C4-2B (cell line): ENCODE results near the gene PIK3C2A.

Source experiments
- H3K27ac ChIP-seq: fragments of 450-650 bp; 2 replicates; pipeline ENCODE4 v1.5.1; 2017
- ZFX ChIP-seq: fragments of 450-650 bp; IDR thresholded peaks from 2 replicates; pipeline ENCODE4 v1.6.1; 2017
- TF ChIP-seq, protein P1 (sequence below): fragments of 450-650 bp; conservative IDR thresholded peaks from 2 replicates; pipeline ENCODE4 v1.5.1; 2017; ENCODE audit warnings: mild to moderate bottlenecking

PIK3C2A gene

DNA sequence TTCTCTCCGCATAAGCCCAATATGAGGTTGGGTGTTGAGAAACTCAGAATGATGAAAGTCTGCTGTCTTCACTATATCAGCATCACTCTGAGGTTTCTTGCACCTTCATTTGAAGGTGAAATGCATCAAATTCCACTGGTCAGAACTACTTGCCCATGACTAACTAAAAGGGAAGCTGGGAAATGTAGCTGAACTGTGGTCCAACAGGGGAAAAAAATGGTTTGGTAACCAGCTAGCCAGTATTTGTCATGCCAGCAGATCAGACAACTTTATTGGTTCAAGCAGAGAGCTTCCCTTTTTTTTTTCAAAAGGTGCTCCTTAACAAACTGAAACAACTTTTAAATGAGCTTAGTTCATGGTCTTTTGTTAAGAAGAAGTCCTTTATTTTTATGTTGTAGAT, 14.2 kb upstream of the PIK3C2A start:
- no peak overlapping the region for H3K27ac ChIP-seq
- TF ChIP-seq, protein P1, sequence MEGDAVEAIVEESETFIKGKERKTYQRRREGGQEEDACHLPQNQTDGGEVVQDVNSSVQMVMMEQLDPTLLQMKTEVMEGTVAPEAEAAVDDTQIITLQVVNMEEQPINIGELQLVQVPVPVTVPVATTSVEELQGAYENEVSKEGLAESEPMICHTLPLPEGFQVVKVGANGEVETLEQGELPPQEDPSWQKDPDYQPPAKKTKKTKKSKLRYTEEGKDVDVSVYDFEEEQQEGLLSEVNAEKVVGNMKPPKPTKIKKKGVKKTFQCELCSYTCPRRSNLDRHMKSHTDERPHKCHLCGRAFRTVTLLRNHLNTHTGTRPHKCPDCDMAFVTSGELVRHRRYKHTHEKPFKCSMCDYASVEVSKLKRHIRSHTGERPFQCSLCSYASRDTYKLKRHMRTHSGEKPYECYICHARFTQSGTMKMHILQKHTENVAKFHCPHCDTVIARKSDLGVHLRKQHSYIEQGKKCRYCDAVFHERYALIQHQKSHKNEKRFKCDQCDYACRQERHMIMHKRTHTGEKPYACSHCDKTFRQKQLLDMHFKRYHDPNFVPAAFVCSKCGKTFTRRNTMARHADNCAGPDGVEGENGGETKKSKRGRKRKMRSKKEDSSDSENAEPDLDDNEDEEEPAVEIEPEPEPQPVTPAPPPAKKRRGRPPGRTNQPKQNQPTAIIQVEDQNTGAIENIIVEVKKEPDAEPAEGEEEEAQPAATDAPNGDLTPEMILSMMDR: no peak
- no peak for TF ChIP-seq ZFX

DNA sequence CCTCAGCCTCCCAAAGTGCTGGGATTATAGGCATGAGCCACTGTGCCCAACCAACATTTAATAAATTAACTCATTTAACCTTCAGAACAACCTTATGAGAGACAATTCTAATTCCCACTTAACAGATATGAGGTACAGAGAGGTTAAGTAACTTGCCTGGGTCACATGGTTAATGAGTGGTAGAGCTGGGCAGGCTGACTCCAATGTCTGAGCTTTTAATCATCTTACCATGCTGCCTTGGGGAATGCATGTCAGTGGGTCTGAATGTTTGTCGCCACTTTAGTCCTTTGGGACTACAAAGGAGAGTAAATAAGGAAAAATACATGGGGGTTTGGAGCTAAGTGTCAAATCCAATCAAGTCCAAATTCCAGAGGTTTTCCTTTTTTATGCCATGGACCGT, 11.2 kb upstream of the PIK3C2A start:
- no peak overlapping the region for H3K27ac ChIP-seq
- no peak for TF ChIP-seq ZFX
- TF ChIP-seq, protein P1: no peak

DNA sequence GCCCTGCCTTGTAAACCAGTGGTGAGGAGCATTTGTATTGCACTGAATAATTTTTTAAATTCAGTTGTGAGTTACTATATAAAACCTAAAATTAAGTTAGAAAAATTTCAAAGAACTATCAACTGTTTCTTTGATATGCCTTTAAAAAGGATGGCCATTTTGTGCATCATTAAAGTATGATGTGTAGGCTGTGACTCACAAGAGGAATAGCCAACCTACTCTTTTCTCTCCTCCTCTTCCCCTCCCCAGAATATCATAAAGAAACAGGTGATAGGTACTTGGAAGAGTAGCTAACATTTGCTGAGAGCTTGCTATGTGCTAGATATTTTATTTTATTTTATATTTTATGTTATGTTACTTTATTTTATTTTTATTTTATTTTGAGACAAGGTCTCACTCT, 10.6 kb upstream of the PIK3C2A start:
- TF ChIP-seq, protein P1: no peak
- TF ChIP-seq ZFX: no peak
- no peak overlapping the region for H3K27ac ChIP-seq

DNA sequence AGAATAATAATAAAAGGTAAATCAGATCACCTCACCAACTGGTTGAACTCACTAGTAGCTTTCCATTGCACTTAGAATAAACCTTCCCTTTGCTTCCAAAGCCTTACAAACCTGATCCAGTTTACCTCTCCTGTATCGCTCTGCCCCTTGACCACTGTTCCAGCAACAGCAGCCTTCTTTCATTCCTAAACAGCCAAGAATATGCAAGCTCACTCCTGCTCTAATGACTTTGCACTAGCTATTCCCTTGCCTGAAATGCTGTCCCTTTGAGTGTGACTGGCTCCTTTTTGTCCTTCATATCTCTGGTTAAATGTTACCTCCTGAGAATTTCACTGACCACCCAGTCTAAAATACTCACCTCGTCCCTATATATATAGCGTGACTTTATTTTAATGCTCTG, 9.6 kb upstream of the PIK3C2A start:
- H3K27ac ChIP-seq: no peak overlapping the region
- TF ChIP-seq, protein P1: no peak
- TF ChIP-seq ZFX: no peak

DNA sequence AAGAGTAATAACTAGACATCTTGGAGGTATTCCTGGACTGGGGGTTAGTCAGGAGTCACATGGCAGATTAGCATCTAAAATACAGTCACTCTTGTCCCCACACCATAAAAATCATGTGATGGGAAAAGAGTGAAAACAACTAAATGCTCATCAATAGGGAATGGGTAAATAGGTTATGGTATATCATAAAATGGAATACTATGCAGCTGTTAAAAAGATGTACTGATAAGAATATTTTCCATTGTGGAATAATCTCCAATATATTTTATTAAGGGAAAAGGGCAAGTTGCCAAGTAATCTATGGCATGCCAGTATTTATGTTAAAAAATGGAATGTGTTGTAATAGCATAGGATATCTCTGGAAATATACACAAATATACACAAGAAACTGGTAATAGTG, 6.6 kb upstream of the PIK3C2A start:
- TF ChIP-seq, protein P1: no peak
- no peak for TF ChIP-seq ZFX
- H3K27ac ChIP-seq: no peak overlapping the region

DNA sequence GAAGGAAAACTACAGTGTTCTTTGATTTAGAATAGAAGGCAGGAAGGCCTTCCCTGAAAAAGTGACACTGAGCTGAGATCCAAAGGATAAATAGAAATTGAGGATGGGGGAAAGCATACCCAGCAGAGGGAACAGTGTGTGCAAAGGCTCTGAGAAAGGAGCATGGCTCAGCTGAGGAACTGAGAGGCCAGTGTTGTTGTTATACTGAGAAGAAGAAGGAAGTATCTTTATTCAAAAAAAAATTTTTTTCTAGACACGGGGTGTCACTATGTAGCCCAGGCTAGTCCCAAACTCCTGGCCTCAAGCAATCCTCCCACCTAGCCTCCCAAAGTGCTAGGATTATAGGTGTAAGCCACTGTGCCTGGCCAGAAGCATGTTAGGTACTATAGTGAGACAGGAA, 3.5 kb upstream of the PIK3C2A start:
- no peak overlapping the region; the same call in 1 of the 2 replicates for H3K27ac ChIP-seq
- TF ChIP-seq ZFX: no peak
- TF ChIP-seq, protein P1: no peak

DNA sequence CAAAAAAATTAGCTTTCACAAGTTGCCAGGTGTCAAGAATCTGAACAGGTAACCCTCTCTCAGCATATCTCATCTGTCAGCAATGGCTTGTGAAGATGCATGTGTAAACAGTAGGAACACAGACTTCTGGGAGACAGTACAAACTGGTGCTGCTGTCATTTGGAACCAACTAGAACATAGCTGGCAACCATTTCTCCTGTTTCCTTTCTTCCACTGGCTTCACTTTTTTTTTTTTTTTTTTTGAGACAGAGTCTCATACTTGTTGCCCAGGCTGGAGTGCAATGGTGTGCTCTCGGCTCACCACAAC, 2.1 kb upstream of the PIK3C2A start:
- TF ChIP-seq ZFX: no peak
- TF ChIP-seq, protein P1: no peak
- peak overlapping the region; percentile 75 for H3K27ac ChIP-seq
